IMR-90 (cell line): Measurements from ENCODE around the gene CERS6. TPM values are rescaled to one million over a fixed set of nuclear protein-coding genes. Genes with fewer than 3 reads are reported as not detected.

Experiments
- ATAC-seq: fragments of 200-7000 bp; cut with Tn5 transposase; 2 replicates; pipeline ENCODE4 v1.9.1; 2020; ENCODE audit warnings: low read depth, mild to moderate bottlenecking, moderate library complexity
- BruUV-seq: library from RNA; stranded (reverse); fragments of 400-500 nt; replicated peaks from 2 replicates; lab custom pipeline; 2021; lab: Mats Ljungman, UMichigan
- CTCF ChIA-PET: fragments of 300-600 bp; formaldehyde crosslinking; extraction: SDS; loops from one replicate; lab custom pipeline; 2021; ENCODE audit warnings: antibody characterized with exemption; lab: Yijun Ruan, JAX
- POLR2A ChIA-PET: fragments of 300-600 bp; sonication (Branson Sonifier 250); formaldehyde crosslinking; loops from one replicate; lab custom pipeline; 2022; ENCODE audit warnings: antibody characterized with exemption; ENCODE audit not compliant: unreplicated experiment; lab: Charles Lee
- DNase-seq: peaks from one replicate; pipeline ENCODE4 v3.0.0; 2013
- H2AFZ ChIP-seq: replicated peaks from 2 replicates; pipeline ENCODE3; 2013; ENCODE audit warnings: low read length, mild to moderate bottlenecking; ENCODE audit not compliant: poor library complexity
- H2AK5ac ChIP-seq: 2 replicates; pipeline ENCODE4 v1.6.1; 2013; ENCODE audit warnings: low read depth, low read length, inconsistent platforms
- H2AK9ac ChIP-seq: replicated peaks from 2 replicates; pipeline ENCODE3; 2013; ENCODE audit warnings: mild to moderate bottlenecking, low read depth, low read length, moderate library complexity; ENCODE audit not compliant: poor library complexity
- H2BK120ac ChIP-seq: 2 replicates; pipeline ENCODE4 v1.6.1; 2013; ENCODE audit warnings: low read depth, low read length, inconsistent platforms
- H2BK15ac ChIP-seq: 3 replicates; pipeline ENCODE4 v1.6.1; 2013; ENCODE audit warnings: low read depth, low read length, inconsistent platforms
- H2BK20ac ChIP-seq: 2 replicates; pipeline ENCODE4 v1.6.1; 2013; ENCODE audit warnings: low read depth, mild to moderate bottlenecking, inconsistent platforms, low read length, moderate library complexity
- H2BK5ac ChIP-seq: 2 replicates; pipeline ENCODE4 v1.6.1; 2013; ENCODE audit warnings: mild to moderate bottlenecking, low read depth, low read length, inconsistent platforms; ENCODE audit not compliant: poor library complexity, severe bottlenecking
- H3K14ac ChIP-seq: replicated peaks from 2 replicates; pipeline ENCODE4 v1.6.1; 2013; ENCODE audit warnings: low read depth, low read length, inconsistent platforms
- H3K18ac ChIP-seq: 2 replicates; pipeline ENCODE4 v1.6.1; 2013; ENCODE audit warnings: low read depth, low read length, control low read depth
- H3K23ac ChIP-seq: 2 replicates; pipeline ENCODE4 v1.6.1; 2013; ENCODE audit warnings: low read depth, low read length, inconsistent platforms
- H3K27ac ChIP-seq: 2 replicates; pipeline ENCODE4 v1.5.1; 2013; ENCODE audit warnings: mild to moderate bottlenecking, control low read depth, low read length; ENCODE audit not compliant: insufficient read depth
- H3K27me3 ChIP-seq: 2 replicates; pipeline ENCODE4 v1.6.1; 2013; ENCODE audit warnings: low read length; ENCODE audit not compliant: control insufficient read depth, insufficient read depth
- H3K36me3 ChIP-seq: 2 replicates; pipeline ENCODE4 v1.6.1; 2013; ENCODE audit warnings: low read length, mixed read lengths; ENCODE audit not compliant: control insufficient read depth, insufficient read depth
- H3K4ac ChIP-seq: 2 replicates; pipeline ENCODE4 v1.6.1; 2013; ENCODE audit warnings: low read depth, low read length, inconsistent platforms
- H3K4me1 ChIP-seq: 2 replicates; pipeline ENCODE4 v1.6.1; 2013; ENCODE audit warnings: low read length, mixed read lengths; ENCODE audit not compliant: control insufficient read depth, insufficient read depth
- H3K4me2 ChIP-seq: 2 replicates; pipeline ENCODE4 v1.6.1; 2013; ENCODE audit warnings: low read depth, mild to moderate bottlenecking, control low read depth, low read length, moderate library complexity
- H3K4me3 ChIP-seq: 2 replicates; pipeline ENCODE4 v1.5.1; 2013; ENCODE audit warnings: low read depth, mild to moderate bottlenecking, control low read depth, low read length, moderate library complexity; ENCODE audit not compliant: insufficient read depth
- H3K56ac ChIP-seq: 2 replicates; pipeline ENCODE4 v1.6.1; 2013; ENCODE audit warnings: low read length, inconsistent platforms; ENCODE audit not compliant: insufficient read depth; ENCODE audit errors: extremely low read depth
- H3K79me1 ChIP-seq, 2 experiments: 2 replicates each; pipeline ENCODE4 v1.6.1; 2013; ENCODE audit warnings: low read length in 2 of 2, inconsistent platforms in 1 of 2, low read depth in 1 of 2
- H3K9ac ChIP-seq: 2 replicates; pipeline ENCODE4 v1.6.1; 2013; ENCODE audit warnings: low read depth, low read length, control low read depth
- H3K9me1 ChIP-seq: 2 replicates; pipeline ENCODE4 v1.6.1; 2013; ENCODE audit warnings: low read length, inconsistent platforms; ENCODE audit not compliant: insufficient read depth
- H3K9me3 ChIP-seq: 2 replicates; pipeline ENCODE4 v1.6.1; 2013; ENCODE audit warnings: low read length; ENCODE audit not compliant: control insufficient read depth, insufficient read depth
- H4K20me1 ChIP-seq: 2 replicates; pipeline ENCODE4 v1.6.1; 2013; ENCODE audit warnings: low read length, inconsistent platforms; ENCODE audit not compliant: insufficient read depth
- H4K5ac ChIP-seq: 2 replicates; pipeline ENCODE4 v1.6.1; 2013; ENCODE audit warnings: mild to moderate bottlenecking, low read depth, low read length, control low read depth
- H4K8ac ChIP-seq, 2 experiments: 2 replicates each; pipeline ENCODE4 v1.6.1; 2013; ENCODE audit warnings: low read depth in 2 of 2, low read length in 2 of 2, control low read depth in 1 of 2, inconsistent platforms in 1 of 2
- H4K91ac ChIP-seq: 2 replicates; pipeline ENCODE4 v1.6.1; 2013; ENCODE audit warnings: low read depth, low read length, inconsistent platforms; ENCODE audit not compliant: insufficient read depth
- CEBPB ChIP-seq: IDR thresholded peaks from 2 replicates; pipeline ENCODE4 v1.6.1; 2012; ENCODE audit warnings: low read depth, low read length, improper control_type of control experiment
- SMC3 ChIP-seq: fragments of 150-350 bp; IDR thresholded peaks from 2 replicates; pipeline ENCODE4 v1.6.1; 2016; ENCODE audit warnings: low read depth, mild to moderate bottlenecking, antibody characterized with exemption, low read length, moderate library complexity
- WGBS, 2 experiments: methylation state at CpG; one replicate each; pipeline versions ENCODE4 v1.1.5 to v1.1.7; 2013; ENCODE audit warnings: missing lambda C conversion rate in 2 of 2; ENCODE audit not compliant: insufficient read length in 1 of 2; ENCODE audit errors: extremely low coverage in 2 of 2; 5-methylcytosine and 5-hydroxymethylcytosine counted together
- dilution Hi-C: fragments of 300-500 bp; cut with HindIII; formaldehyde crosslinking; loops from one replicate; pipeline ENCODE4 v1.14.3; 2018; ENCODE audit warnings: low sequenced_read_pairs; ENCODE audit not compliant: unreplicated experiment
- in situ Hi-C: fragments of 300-500 bp; cut with MboI; formaldehyde crosslinking; loops from 3 replicates; pipeline ENCODE4 v1.14.3; 2019; ENCODE audit warnings: low sequenced_read_pairs, inconsistent platforms, mixed read lengths
- intact Hi-C: fragments of 100-400 bp; cut with micrococcal nuclease; formaldehyde crosslinking; loops from 2 replicates; pipeline ENCODE4 v1.10.0; 2022
- polyA plus RNA-seq, 3 experiments: library from polyadenylated mRNA; depleted of rRNA; stranded (reverse); fragments of >200 nt; gene quantifications; 2 replicates each; pipeline ENCODE4 v1.2.3, GENCODE V29; 2012; ENCODE audit warnings: low replicate concordance in 1 of 3
- total RNA-seq: library from RNA; depleted of rRNA; stranded (reverse); fragments of >200 nt; gene quantifications from 2 replicates; pipeline ENCODE4 v1.2.3, GENCODE V29; 2012

Gene CERS6
- total and polyA plus RNA-seq, 2 of the 4 experiments (the other 2 are of a cell fraction): 2.1 to 5.7 TPM

- Histone ChIP-seq H3K9me1 (no peaks in the 10 kb centered on the region), H2AK9ac (no peak overlapping the region), H3K27ac (no peak overlapping the region), H3K9ac (no peak overlapping the region), H3K14ac (no peak overlapping the region), H2AFZ (no peak overlapping the region), H3K56ac (no peak overlapping the region), H3K36me3 (no peaks in the 10 kb centered on the region), H4K20me1 (no peaks in the 10 kb centered on the region), H3K4me1 (no peaks in the 10 kb centered on the region), H2BK20ac (no peak overlapping the region), H2AK5ac (no peak overlapping the region), H3K9me3 (no peaks in the 10 kb centered on the region), H3K79me1 (no peaks in the 10 kb centered on the region), H3K18ac (no peak overlapping the region), H2BK120ac (no peak overlapping the region), H4K8ac (no peak overlapping the region), H3K4me3 (no peak overlapping the region), H3K4ac (no peak overlapping the region), H4K91ac (no peak overlapping the region), H4K5ac (no peak overlapping the region), H2BK15ac (no peak overlapping the region), H3K4me2 (no peak overlapping the region), H3K23ac (no peak overlapping the region), H3K27me3 (no peaks in the 10 kb centered on the region), H2BK5ac (no peak overlapping the region)
- intact Hi-C loops (no loop called here), in situ Hi-C loops (no loop called here), dilution Hi-C loops (no loop called here)
- DNase-seq (no peak), ATAC-seq (no peak)
- no TSS peak for BruUV-seq
- TF ChIP-seq SMC3 (no peak), CEBPB (no peak)
- no CpG with 5 or more reads among the region's 4 CpGs for WGBS, 2 experiments
- ChIA-PET POLR2A (no interaction called here), CTCF (no interaction called here)
Measured at GRCh38 chr2:168710754-168711467, 254.8 kb downstream of the CERS6 start.
